ENCODE data around the gene RPL29.
"Not testable (repeated sequence)": the region's sequence is repeated elsewhere in the genome, so short reads cannot be mapped to it uniquely, and the experiment has no call there.

RPL29 gene

DNA sequence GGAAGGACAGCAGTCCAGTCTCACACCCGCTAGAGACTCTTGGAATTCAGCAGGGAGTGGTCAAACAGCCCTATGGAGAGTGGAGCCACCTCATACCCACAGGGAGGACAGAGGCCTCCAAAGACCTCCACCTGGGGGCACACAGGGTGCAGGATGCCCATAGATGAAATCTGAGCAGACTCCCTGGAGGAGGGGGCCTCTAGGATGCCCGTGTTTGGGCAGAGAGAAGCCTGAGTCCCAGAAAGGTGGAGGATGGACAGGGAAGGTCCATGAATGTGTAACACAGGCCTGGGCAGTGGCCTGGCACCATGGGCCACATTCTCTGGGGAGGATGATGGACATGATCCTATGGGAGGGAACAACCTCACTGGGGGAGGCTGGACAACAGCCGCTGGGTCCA lies 39.0 kb upstream of the RPL29 start:
- no peaks in the 10 kb centered on the region for H3K27me3 ChIP-seq
- no peak for DNase-seq
- TF ChIP-seq, protein P1, sequence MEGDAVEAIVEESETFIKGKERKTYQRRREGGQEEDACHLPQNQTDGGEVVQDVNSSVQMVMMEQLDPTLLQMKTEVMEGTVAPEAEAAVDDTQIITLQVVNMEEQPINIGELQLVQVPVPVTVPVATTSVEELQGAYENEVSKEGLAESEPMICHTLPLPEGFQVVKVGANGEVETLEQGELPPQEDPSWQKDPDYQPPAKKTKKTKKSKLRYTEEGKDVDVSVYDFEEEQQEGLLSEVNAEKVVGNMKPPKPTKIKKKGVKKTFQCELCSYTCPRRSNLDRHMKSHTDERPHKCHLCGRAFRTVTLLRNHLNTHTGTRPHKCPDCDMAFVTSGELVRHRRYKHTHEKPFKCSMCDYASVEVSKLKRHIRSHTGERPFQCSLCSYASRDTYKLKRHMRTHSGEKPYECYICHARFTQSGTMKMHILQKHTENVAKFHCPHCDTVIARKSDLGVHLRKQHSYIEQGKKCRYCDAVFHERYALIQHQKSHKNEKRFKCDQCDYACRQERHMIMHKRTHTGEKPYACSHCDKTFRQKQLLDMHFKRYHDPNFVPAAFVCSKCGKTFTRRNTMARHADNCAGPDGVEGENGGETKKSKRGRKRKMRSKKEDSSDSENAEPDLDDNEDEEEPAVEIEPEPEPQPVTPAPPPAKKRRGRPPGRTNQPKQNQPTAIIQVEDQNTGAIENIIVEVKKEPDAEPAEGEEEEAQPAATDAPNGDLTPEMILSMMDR (IDR thresholded peaks at IDR 0.05; ENCODE audit: low read depth, low read length): no peak
- no peak overlapping the region for H3K4me3 ChIP-seq (ENCODE audit: low read depth, low read length)
- no peaks in the 10 kb centered on the region for H3K9me3 ChIP-seq
- H3K36me3 ChIP-seq: no peaks in the 10 kb centered on the region; the same call in 1 of the 2 replicates
- H3K4me1 ChIP-seq: peaks cover 23% of the 10 kb centered on the region

DNA sequence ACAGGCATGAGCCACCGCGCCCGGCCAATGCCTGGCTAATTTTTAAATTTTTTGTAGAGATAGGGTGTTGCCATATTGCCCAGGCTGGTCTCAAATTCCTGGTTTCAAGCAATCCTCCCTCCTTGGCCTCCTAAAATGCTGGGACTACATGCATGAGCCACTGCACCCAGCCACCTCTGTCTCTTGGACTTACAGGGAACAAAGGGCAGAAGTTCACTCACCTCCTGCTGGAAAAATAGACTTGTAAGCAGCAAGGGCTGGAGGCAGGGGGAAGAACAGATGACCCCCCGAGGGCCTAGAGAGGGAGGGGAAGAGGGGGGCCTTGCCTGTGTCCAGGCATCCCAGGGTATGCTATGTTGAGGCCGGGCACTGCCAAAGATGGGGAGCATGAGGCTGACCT lies 38.5 kb upstream of the RPL29 start:
- peaks cover 27% of the 10 kb centered on the region for H3K4me1 ChIP-seq

DNA sequence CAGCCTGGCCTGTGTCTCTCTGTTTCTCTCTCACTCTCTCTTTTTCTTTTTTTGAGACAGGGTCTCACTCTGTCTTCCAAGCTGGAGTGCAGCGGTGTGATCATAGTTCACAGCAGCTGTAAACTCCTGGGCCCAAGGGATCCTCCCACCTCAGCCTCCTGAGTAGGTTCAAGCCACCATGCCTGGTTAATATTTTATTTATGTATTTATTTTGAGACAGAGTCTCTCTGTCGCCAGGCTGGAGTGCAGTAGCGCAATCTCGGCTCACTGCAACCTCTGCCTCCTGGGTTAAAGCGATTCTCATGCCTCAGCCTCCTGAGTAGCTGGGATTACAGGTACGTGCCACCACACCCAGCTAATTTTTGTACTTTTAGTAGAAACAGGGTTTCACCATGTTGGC lies 38.1 kb upstream of the RPL29 start:
- H3K27me3 ChIP-seq; H3K36me3 ChIP-seq; H3K9me3 ChIP-seq; DNase-seq; H3K4me3 ChIP-seq (ENCODE audit: low read depth, low read length): not testable (repeated sequence)
- peaks cover 32% of the 10 kb centered on the region for H3K4me1 ChIP-seq

More for the DNA sequence above, 38.5 kb upstream of the RPL29 start:
- H3K36me3 ChIP-seq: no peaks in the 10 kb centered on the region; the same call in 1 of the 2 replicates
- H3K9me3 ChIP-seq: no peaks in the 10 kb centered on the region
- no peaks in the 10 kb centered on the region for H3K27me3 ChIP-seq
- TF ChIP-seq, protein P1 (IDR thresholded peaks at IDR 0.05; ENCODE audit: low read depth, low read length): no peak
- no peak overlapping the region for H3K4me3 ChIP-seq (ENCODE audit: low read depth, low read length)
- DNase-seq: no peak

DNA sequence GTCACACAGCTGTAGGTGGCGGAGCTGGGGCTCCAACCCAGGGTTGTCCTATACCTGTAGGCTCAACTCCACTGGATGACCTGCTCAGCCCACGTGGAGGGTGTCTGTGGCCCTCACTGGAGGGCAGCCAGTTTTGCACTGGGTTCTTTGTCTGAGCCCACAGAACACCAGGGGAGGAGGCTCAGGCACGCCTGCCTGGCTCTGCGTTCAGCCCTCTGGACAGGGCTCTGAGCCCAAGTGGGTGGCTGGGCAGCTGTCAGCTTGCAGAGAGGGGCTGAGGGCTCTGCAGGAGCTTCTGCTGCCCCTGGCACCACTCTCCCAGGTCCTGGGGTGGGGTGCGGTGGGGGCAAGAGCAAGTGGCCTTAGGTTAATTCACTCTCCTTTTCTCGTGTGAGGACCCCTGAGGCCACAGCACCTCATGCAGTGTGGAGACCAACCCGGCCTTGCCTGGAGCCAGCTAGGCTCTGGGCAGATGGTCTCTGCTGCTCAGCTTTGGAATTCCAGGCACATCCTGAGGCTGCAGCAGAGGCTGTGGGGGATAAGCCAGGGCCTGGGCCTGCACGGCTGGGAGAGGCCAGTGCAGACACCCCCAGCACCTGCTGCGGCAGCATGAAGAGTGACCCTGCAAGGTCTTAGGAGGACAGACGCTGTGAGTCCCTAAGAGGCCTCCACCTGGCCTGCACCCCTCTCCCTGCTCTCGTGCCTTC lies 37.2 kb upstream of the RPL29 start:
- Histone ChIP-seq H3K36me3 (no peaks in the 10 kb centered on the region; the same call in 1 of the 2 replicates), H3K27me3 (no peaks in the 10 kb centered on the region), H3K9me3 (no peaks in the 10 kb centered on the region), H3K4me3 (ENCODE audit: low read depth, low read length) (no peak overlapping the region), H3K4me1 (peaks cover 39% of the 10 kb centered on the region)
- TF ChIP-seq, protein P1 (IDR thresholded peaks at IDR 0.05; ENCODE audit: low read depth, low read length): no peak
- peak; percentile 57 for DNase-seq

DNA sequence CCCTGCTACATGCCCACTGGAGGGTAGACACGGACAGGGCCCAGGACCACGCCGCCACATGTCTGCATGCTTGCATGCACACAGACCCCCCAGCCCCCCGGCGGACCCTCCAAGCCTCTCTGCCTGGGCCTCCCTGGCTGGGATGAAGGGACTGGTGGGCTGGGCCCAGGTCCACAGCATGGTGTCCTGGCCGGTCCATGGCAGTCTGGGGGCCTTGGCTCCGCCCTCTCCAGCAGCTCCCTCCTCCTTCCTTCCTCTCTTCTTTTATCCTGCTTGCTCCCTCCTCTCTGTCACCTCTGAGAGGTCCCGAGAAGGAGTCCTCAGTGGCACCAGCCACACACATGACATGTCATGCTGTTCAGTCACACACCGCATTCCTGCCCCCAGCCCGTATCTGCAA lies 36.2 kb upstream of the RPL29 start:
- H3K9me3 ChIP-seq: no peaks in the 10 kb centered on the region
- no peaks in the 10 kb centered on the region; the same call in 1 of the 2 replicates for H3K36me3 ChIP-seq
- DNase-seq: no peak
- H3K4me1 ChIP-seq: peaks cover 39% of the 10 kb centered on the region
- no peaks in the 10 kb centered on the region for H3K27me3 ChIP-seq
- TF ChIP-seq, protein P1 (IDR thresholded peaks at IDR 0.05; ENCODE audit: low read depth, low read length): no peak
- no peak overlapping the region for H3K4me3 ChIP-seq (ENCODE audit: low read depth, low read length)

DNA sequence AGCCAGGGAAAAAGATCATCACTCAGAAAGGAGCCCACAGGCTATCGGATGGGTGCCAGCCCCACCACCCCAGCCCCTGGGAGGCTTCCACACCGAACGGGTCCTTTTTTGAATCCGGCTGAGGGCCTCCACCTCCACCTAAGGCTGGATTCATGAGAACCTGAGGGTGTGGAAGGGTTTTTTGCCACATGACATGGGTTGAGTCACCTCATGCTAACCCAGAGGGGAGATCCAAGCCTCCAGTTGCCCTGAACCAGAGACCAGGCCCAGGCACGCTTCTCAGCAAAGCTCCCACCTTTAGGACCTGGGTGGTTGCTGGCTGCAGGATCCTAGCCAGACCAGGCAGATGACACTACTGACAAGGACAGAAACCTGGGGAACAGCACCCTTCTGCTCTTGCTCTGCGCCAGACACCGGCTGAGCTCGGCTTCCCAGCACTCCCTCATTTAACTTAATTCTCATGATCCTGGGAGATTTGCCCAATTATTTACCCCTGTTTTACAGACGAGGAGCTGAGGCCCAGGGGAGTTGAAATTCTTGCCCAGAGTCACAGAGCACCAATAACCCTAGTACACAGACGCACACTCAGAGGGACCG lies 35.1 kb upstream of the RPL29 start:
- TF ChIP-seq, protein P1 (IDR thresholded peaks at IDR 0.05; ENCODE audit: low read depth, low read length): no peak
- peak; percentile 63 for DNase-seq
- Histone ChIP-seq H3K4me1 (peaks cover 44% of the 10 kb centered on the region), H3K27me3 (no peaks in the 10 kb centered on the region), H3K36me3 (no peaks in the 10 kb centered on the region; the same call in 1 of the 2 replicates), H3K9me3 (no peaks in the 10 kb centered on the region), H3K4me3 (ENCODE audit: low read depth, low read length) (no peak overlapping the region)
